T-cell (primary cell): ENCODE measurements around the gene VEGFB. TPM values are rescaled to one million over a fixed set of nuclear protein-coding genes. Genes with fewer than 3 reads are reported as not detected.

Experiments
- ATAC-seq, 4 experiments: fragments of 200-7000 bp in 3 of 4; fragments of 150-1000 bp in 1 of 4; cut with Tn5 transposase; replicated peaks in 1 of 4; 1 replicate in 3 of 4; 2 replicates in 1 of 4; pipeline ENCODE4 v1.10.0; 2021; ENCODE audit warnings: moderate library complexity in 3 of 4, mild to moderate bottlenecking in 2 of 4, moderate number of reproducible peaks in 1 of 4
- CTCF ChIA-PET, 2 donors: fragments of 300-600 bp; sonication (Branson Sonifier 250); formaldehyde crosslinking; loops; one replicate each; lab custom pipeline; 2022; ENCODE audit warnings: antibody characterized with exemption in 2 of 2; lab: Charles Lee
- POLR2A ChIA-PET, 2 donors: fragments of 300-600 bp; sonication (Branson Sonifier 250); formaldehyde crosslinking; loops; one replicate each; lab custom pipeline; 2022; ENCODE audit warnings: antibody characterized with exemption in 2 of 2; lab: Charles Lee
- DNase-seq, 35 experiments: peaks; one replicate each; pipeline versions ENCODE4 v3.0.0 to v3.0.0-alpha.2; 2013 to 2023
- H3K27ac ChIP-seq: one replicate; pipeline ENCODE4 v1.5.1; 2013; ENCODE audit warnings: low read length
- H3K27me3 ChIP-seq, 2 experiments: replicated peaks in 1 of 2; 1 replicate in 1 of 2; 2 replicates in 1 of 2; pipeline versions ENCODE4 v1.6.1 to v1.7.0; 2013; ENCODE audit warnings: low read length in 1 of 2, mixed read lengths in 1 of 2; ENCODE audit not compliant: control insufficient read depth in 2 of 2, insufficient read depth in 2 of 2; ENCODE audit errors: extremely low read depth in 1 of 2
- H3K36me3 ChIP-seq, 2 donors: 1 replicate in 1 of 2; 2 replicates in 1 of 2; pipeline versions ENCODE4 v1.6.1 to v1.7.0; 2013; ENCODE audit warnings: low read length in 1 of 2; ENCODE audit not compliant: control insufficient read depth in 2 of 2, insufficient read depth in 1 of 2; ENCODE audit errors: extremely low read depth in 1 of 2
- H3K4me1 ChIP-seq, 2 experiments: 1 replicate in 1 of 2; 2 replicates in 1 of 2; pipeline versions ENCODE4 v1.6.1 to v1.7.0; 2013; ENCODE audit warnings: low read length in 2 of 2, mixed read lengths in 1 of 2; ENCODE audit not compliant: insufficient read depth in 2 of 2, control insufficient read depth in 1 of 2; ENCODE audit errors: extremely low read depth in 1 of 2
- H3K4me3 ChIP-seq, 2 donors: 1 replicate in 1 of 2; 2 replicates in 1 of 2; pipeline versions ENCODE4 v1.5.1 to v1.7.0; 2013; ENCODE audit warnings: mild to moderate bottlenecking in 2 of 2, low read length in 1 of 2, moderate library complexity in 1 of 2; ENCODE audit not compliant: control insufficient read depth in 1 of 2; ENCODE audit errors: extremely low read depth in 1 of 2
- H3K9me3 ChIP-seq: 2 replicates; pipeline ENCODE4 v1.7.0; 2013
- H3K27ac Mint-ChIP-seq, 2 donors: one replicate each; pipeline ENCODE4 v1.8.0; 2020 to 2021; ENCODE audit warnings: mild to moderate bottlenecking in 2 of 2, mixed read lengths in 2 of 2
- H3K27me3 Mint-ChIP-seq, 2 donors: one replicate each; pipeline ENCODE4 v1.8.0; 2021 to 2022; ENCODE audit warnings: mixed read lengths in 2 of 2
- H3K36me3 Mint-ChIP-seq: one replicate; pipeline ENCODE4 v1.8.0; 2021; ENCODE audit warnings: mixed read lengths
- H3K4me1 Mint-ChIP-seq, 3 donors: one replicate each; pipeline ENCODE4 v1.8.0; 2020 to 2022; ENCODE audit warnings: mixed read lengths in 3 of 3, mild to moderate bottlenecking in 1 of 3
- H3K4me3 Mint-ChIP-seq, 3 donors: one replicate each; pipeline ENCODE4 v1.8.0; 2020 to 2022; ENCODE audit warnings: mild to moderate bottlenecking in 3 of 3, mixed read lengths in 3 of 3, moderate library complexity in 3 of 3
- H3K9me3 Mint-ChIP-seq, 3 donors: one replicate each; pipeline ENCODE4 v1.8.0; 2020 to 2022; ENCODE audit warnings: mixed read lengths in 3 of 3
- WGBS: methylation state at CpG from one replicate; pipeline ENCODE4 v1.1.5; 2013; ENCODE audit warnings: missing lambda C conversion rate; ENCODE audit not compliant: insufficient coverage; 5-methylcytosine and 5-hydroxymethylcytosine counted together
- total RNA-seq, 35 experiments: library from RNA in 6 of 35; stranded (reverse) in 6 of 35; fragments of 120-200 nt in 1 of 35; gene quantifications; one replicate each; pipeline versions ENCODE4 v1.2.1 to v1.2.4 and lab custom pipeline; 2013 to 2026

Gene VEGFB
- total RNA-seq, 5 donors from 2014 or later (not counting 1 experiment from before 2014, with no cell fraction given) = 47.9 to 80.7 (median 76.0) TPM

- Mint-ChIP-seq H3K27ac (no peak overlapping the region), H3K4me1 (peaks cover 5 to 14% (median 9%) of the 10 kb centered on the region in 3 donors), H3K9me3 (no peaks in the 10 kb centered on the region), H3K4me3 (no peak overlapping the region), H3K36me3 (peaks cover 48% of the 10 kb centered on the region), H3K27me3 (no peaks in the 10 kb centered on the region)
- ChIA-PET CTCF (interaction anchor here in 1 of 2 donors (0.6 kb wide), 1 partner anchor 11 kb away, joined by 3 read pairs; the partner anchor contains the start of gene STIP1), POLR2A (no interaction called here)
- Histone ChIP-seq H3K9me3 (no peaks in the 10 kb centered on the region), H3K27me3 (no peaks in the 10 kb centered on the region), H3K36me3 (peaks cover 9 to 87% of the 10 kb centered on the region in 2 donors), H3K27ac (no peak overlapping the region), H3K4me1 (peaks cover 0 to 3% of the 10 kb centered on the region in 2 experiments), H3K4me3 (no peak overlapping the region)
- whole genome bisulfite sequencing = 51% methylated on average over 4 of the region's 9 CpGs
- no peak for DNase-seq
- ATAC-seq = no peak
Measured at GRCh38 chr11:64196626-64197025, 37.8 kb upstream of the VEGFB start.

DNA sequence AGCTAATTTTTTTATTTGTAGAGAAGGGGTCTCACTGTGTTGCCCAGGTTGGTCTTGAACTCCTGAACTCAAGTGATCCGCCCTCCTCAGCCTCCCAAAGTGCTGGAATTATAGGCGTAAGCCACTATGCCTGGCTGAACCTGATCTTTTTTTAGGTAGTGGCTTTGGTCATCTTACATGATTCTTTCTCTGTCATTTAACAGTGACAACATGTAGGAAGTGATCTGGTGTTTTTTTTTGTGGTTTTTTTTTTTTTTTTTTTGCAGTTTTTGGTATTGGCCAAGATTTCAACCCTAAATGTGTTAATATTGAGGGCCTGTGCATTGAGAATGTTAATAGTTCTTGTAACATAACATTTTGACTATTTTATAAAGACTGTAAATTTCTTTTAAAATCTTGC, 35.9 kb upstream of the VEGFB start:
- Mint-ChIP-seq H3K4me1 (peaks cover 4 to 6% (median 4%) of the 10 kb centered on the region in 3 donors), H3K27me3 (no peaks in the 10 kb centered on the region), H3K9me3 (no peaks in the 10 kb centered on the region), H3K27ac (no peak overlapping the region), H3K4me3 (no peak overlapping the region), H3K36me3 (peaks cover 56% of the 10 kb centered on the region)
- ChIA-PET CTCF (no interaction called here), POLR2A (interaction anchor here in 1 of 2 donors (0.7 kb wide), 1 partner anchor 43 kb away, joined by 3 read pairs; the partner anchor contains the start of gene FKBP2)
- peaks cover 14 to 89% of the 10 kb centered on the region in 2 donors for H3K36me3 ChIP-seq
- no peaks in the 10 kb centered on the region for H3K27me3 ChIP-seq
- H3K9me3 ChIP-seq = no peaks in the 10 kb centered on the region
- H3K4me1 ChIP-seq = peaks cover 0 to 2% of the 10 kb centered on the region in 2 experiments
- no peak for ATAC-seq
- no CpG with 5 or more reads among the region's 2 CpGs for WGBS
- no peak overlapping the region for H3K27ac ChIP-seq
- H3K4me3 ChIP-seq = no peak overlapping the region
- no peak for DNase-seq

- WGBS = no CpG with 5 or more reads among the region's 3 CpGs
- no peak for DNase-seq
- H3K36me3 Mint-ChIP-seq = peaks cover 40% of the 10 kb centered on the region
- no peak overlapping the region for H3K4me3 Mint-ChIP-seq
- H3K27me3 ChIP-seq = no peaks in the 10 kb centered on the region
- no peaks in the 10 kb centered on the region for H3K27me3 Mint-ChIP-seq
- H3K4me1 Mint-ChIP-seq = peaks cover 22 to 29% (median 27%) of the 10 kb centered on the region in 3 donors
- H3K9me3 ChIP-seq = no peaks in the 10 kb centered on the region
- ChIA-PET CTCF (interaction anchor here in 1 of 2 donors (0.6 to 1.2 kb wide), 2 partner anchors 14 to 102 kb away, joined by 3 to 5 read pairs; no protein-coding TSS in a partner anchor), POLR2A (no interaction called here)
- peaks cover 22 to 68% of the 10 kb centered on the region in 2 donors for H3K36me3 ChIP-seq
- H3K4me1 ChIP-seq = peaks cover 11 to 29% of the 10 kb centered on the region in 2 experiments
- no peaks in the 10 kb centered on the region for H3K9me3 Mint-ChIP-seq
- peak overlapping the region; percentile 12 to 71 for H3K27ac Mint-ChIP-seq
- ATAC-seq = no peak
- no peak overlapping the region for H3K27ac ChIP-seq
- no peak overlapping the region for H3K4me3 ChIP-seq
Measured at GRCh38 chr11:64201543-64201942, 32.8 kb upstream of the VEGFB start.

DNA sequence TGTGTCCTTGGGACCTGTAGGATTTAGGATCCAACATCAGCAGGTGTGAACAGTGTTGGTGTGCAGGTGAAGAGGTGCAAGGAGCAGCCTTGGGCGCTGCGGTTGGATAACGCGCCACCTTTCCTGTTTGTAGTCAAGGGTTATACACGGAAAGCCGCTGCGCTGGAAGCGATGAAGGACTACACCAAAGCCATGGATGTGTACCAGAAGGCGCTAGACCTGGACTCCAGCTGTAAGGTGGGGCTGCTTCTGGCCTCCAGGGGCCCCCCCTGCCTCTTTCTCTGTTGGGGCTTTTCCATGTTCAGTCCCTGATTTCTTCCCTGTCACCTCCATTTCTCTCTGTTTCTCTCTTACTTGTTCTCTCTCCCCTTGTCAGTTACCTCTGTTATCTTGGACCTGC, 31.4 kb upstream of the VEGFB start:
- ATAC-seq = no peak
- H3K9me3 Mint-ChIP-seq = no peaks in the 10 kb centered on the region
- POLR2A ChIA-PET = interaction anchor here (0.6 to 0.7 kb wide), 2 partner anchors 13 to 352 kb away, joined by 3 read pairs; no protein-coding TSS in a partner anchor

GRCh38 chr11:64203421-64204079, 30.8 kb upstream of the VEGFB start:
- no peaks in the 10 kb centered on the region for H3K27me3 ChIP-seq
- Mint-ChIP-seq H3K27me3 (no peaks in the 10 kb centered on the region), H3K27ac (peak overlapping the region in 1 of 2 donors; percentile 73), H3K36me3 (peaks cover 29% of the 10 kb centered on the region), H3K4me1 (peaks cover 28 to 40% (median 39%) of the 10 kb centered on the region in 3 donors), H3K4me3 (no peak overlapping the region), H3K9me3 (no peaks in the 10 kb centered on the region)
- CTCF ChIA-PET = interaction anchor here (0.7 to 4.8 kb wide), 8 partner anchors 26 to 139 kb away, joined by 3 to 122 read pairs (median 5); partner anchors contain the start of genes CATSPERZ (in 1 of the 2), ESRRA (in 1 of the 2), PLCB3 (in 1 of the 2) and PRDX5 (in 1 of the 2)
- H3K4me3 ChIP-seq = no peak overlapping the region
- ATAC-seq = no peak
- no peaks in the 10 kb centered on the region for H3K9me3 ChIP-seq
- POLR2A ChIA-PET = no interaction called here
- H3K36me3 ChIP-seq = peaks cover 16 to 52% of the 10 kb centered on the region in 2 donors
- WGBS = 98% methylated on average over 19 of the region's 27 CpGs
- peaks cover 14 to 39% of the 10 kb centered on the region in 2 experiments for H3K4me1 ChIP-seq
- DNase-seq = no peak
- no peak overlapping the region for H3K27ac ChIP-seq

More for the DNA sequence above, 31.4 kb upstream of the VEGFB start:
- DNase-seq = no peak
- WGBS = 99% methylated on average over 8 of the region's 9 CpGs
- Mint-ChIP-seq H3K27me3 (no peaks in the 10 kb centered on the region), H3K36me3 (peaks cover 29% of the 10 kb centered on the region), H3K4me3 (no peak overlapping the region), H3K27ac (no peak overlapping the region), H3K4me1 (peaks cover 26 to 34% (median 33%) of the 10 kb centered on the region in 3 donors)
- H3K9me3 ChIP-seq = no peaks in the 10 kb centered on the region
- peaks cover 16 to 54% of the 10 kb centered on the region in 2 donors for H3K36me3 ChIP-seq
- CTCF ChIA-PET = interaction anchor here in 1 of 2 donors (0.7 kb wide), 1 partner anchor 115 kb away, joined by 3 read pairs; the partner anchor contains the start of gene PRDX5
- no peaks in the 10 kb centered on the region for H3K27me3 ChIP-seq
- H3K4me1 ChIP-seq = peaks cover 11 to 34% of the 10 kb centered on the region in 2 experiments
- H3K4me3 ChIP-seq = no peak overlapping the region
- H3K27ac ChIP-seq = no peak overlapping the region

- ChIA-PET POLR2A (interaction anchor here in 1 of 2 donors (0.6 kb wide), 1 partner anchor 101 kb away, joined by 3 read pairs; the partner anchor contains the start of gene ESRRA), CTCF (interaction anchor here (0.7 to 4.8 kb wide), 19 partner anchors 10 to 1477 kb away, joined by 3 to 122 read pairs (median 5); partner anchors contain the start of genes BAD (in 1 of the 2), CATSPERZ (in 1 of the 2), ESRRA (in 1 of the 2) and FKBP2 (in 1 of the 2))
- no peak for DNase-seq
- Mint-ChIP-seq H3K27ac (peak overlapping the region; percentile 85 to 87), H3K9me3 (no peaks in the 10 kb centered on the region), H3K36me3 (peaks cover 29% of the 10 kb centered on the region), H3K4me3 (no peak overlapping the region), H3K27me3 (no peaks in the 10 kb centered on the region), H3K4me1 (peaks cover 33 to 45% (median 44%) of the 10 kb centered on the region in 3 donors)
- Histone ChIP-seq H3K9me3 (no peaks in the 10 kb centered on the region), H3K36me3 (peaks cover 16 to 52% of the 10 kb centered on the region in 2 donors), H3K4me3 (no peak overlapping the region), H3K27me3 (no peaks in the 10 kb centered on the region), H3K27ac (no peak overlapping the region), H3K4me1 (peaks cover 14 to 44% of the 10 kb centered on the region in 2 experiments)
- no peak for ATAC-seq
- WGBS = 100% methylated on average over 3 of the region's 16 CpGs
Measured at GRCh38 chr11:64204080-64204440, 30.3 kb upstream of the VEGFB start.
